AG09319 (cell line): ENCODE measurements around the gene ANKRD28.

Source experiments
- DNase-seq: peaks from one replicate; pipeline ENCODE4 v3.0.0-alpha.2; 2010; ENCODE audit warnings: low read depth; ENCODE audit errors: extremely low read depth
- TF ChIP-seq, protein P1 (sequence below): IDR thresholded peaks from 2 replicates; pipeline ENCODE4 v1.5.1; 2011; ENCODE audit warnings: low read depth, mild to moderate bottlenecking, inconsistent platforms, low read length, moderate library complexity

Gene ANKRD28

DNA sequence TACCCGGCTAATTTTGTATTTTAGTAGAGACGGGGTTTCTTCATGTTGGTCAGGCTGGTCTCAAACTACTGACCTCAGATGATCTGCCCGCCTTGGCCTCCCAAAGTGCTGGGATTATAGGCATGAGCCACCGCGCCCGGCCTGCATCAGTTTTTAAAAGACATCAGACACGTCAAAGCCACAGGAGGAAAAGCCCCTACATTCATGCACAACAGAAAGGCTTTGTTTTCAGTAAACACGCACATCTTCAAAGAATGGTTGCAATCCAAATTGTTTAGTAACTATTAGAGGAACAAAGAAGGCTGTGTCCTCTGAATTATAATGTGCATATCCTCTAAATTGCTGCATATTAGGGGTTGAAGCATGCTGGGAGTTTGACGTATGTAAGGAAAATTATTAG, 142.9 kb downstream of the ANKRD28 start:
- no peak for DNase-seq
- TF ChIP-seq, protein P1, sequence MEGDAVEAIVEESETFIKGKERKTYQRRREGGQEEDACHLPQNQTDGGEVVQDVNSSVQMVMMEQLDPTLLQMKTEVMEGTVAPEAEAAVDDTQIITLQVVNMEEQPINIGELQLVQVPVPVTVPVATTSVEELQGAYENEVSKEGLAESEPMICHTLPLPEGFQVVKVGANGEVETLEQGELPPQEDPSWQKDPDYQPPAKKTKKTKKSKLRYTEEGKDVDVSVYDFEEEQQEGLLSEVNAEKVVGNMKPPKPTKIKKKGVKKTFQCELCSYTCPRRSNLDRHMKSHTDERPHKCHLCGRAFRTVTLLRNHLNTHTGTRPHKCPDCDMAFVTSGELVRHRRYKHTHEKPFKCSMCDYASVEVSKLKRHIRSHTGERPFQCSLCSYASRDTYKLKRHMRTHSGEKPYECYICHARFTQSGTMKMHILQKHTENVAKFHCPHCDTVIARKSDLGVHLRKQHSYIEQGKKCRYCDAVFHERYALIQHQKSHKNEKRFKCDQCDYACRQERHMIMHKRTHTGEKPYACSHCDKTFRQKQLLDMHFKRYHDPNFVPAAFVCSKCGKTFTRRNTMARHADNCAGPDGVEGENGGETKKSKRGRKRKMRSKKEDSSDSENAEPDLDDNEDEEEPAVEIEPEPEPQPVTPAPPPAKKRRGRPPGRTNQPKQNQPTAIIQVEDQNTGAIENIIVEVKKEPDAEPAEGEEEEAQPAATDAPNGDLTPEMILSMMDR, result no peak

DNA sequence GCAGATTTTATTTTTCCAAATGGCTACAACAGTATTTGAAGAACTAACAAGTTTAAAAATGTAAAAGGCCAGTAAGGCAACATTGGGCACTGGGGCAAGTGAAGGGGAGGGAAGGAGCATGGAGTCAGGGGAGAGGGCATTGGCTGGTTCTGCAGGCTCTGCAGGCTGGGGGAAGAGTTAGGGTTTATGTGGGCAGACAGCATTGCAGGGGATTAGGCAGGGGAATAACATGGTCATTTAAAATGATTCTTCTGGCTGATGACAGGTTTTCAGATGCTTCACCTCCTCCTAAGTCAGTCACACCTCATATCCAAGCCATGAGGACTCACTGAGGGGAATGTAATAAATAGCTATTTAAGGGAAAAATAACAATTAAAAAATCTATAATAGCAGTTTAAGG, 143.7 kb downstream of the ANKRD28 start:
- no peak for DNase-seq
- TF ChIP-seq, protein P1, result no peak

DNA sequence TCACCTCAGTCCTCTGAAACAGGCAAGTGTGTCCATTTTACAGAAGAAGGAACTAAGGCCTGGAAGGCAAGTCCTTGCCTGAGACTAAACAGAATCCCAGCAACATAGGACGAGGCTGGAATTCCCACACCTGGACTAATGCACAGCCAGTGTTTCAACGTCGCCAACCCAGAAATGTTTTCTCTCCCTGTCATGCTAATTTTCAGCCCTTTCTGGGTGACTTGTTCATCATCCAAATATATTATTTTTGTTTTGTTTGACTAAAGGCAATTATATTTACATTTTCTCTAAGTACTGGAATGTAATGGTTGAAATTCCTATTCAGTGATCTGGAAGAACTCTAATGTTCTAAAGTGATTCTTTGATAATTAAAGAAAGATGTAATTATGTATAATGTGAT, 144.5 kb downstream of the ANKRD28 start:
- TF ChIP-seq, protein P1, result no peak
- DNase-seq, result no peak

DNA sequence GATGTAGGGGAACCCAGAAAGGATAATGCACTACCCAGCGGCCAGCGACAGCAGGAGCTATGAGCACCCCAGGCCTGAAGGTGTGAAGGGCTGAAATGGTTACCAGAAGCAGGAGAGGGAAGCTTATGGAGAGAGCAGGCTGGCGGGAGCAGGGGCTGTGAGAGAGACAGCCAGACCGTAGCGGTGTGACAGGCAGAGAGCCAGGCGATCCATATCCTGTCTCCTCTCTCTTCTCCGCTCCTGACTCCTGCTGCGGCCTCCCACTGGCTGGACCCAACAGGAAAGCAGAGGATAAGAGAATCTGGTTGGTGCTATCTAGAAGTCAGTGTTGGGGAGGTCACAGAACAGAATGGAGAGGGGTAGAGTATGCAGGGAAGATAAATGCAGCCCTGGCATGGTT, 146.4 kb downstream of the ANKRD28 start:
- TF ChIP-seq, protein P1, result no peak
- DNase-seq, result no peak

DNA sequence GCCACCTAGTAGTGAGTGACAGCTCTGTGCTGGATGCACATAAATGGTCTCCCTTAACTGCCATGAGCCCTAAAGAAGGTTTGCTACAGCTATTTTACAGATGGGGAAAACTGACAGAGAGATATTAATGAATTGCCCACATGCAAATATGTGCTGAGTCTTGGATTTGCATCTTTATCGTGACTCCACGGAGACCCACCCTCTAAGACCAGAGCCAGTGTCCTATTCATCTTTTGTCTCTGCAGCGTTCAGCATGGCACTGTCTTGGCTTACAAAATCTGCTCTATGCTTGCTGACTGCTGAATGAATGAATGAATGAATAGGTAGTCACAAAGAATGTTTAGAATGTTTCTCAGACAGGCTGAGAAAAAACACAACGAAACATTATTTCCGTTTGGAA, 147.9 kb downstream of the ANKRD28 start:
- no peak for DNase-seq
- TF ChIP-seq, protein P1, result no peak

DNA sequence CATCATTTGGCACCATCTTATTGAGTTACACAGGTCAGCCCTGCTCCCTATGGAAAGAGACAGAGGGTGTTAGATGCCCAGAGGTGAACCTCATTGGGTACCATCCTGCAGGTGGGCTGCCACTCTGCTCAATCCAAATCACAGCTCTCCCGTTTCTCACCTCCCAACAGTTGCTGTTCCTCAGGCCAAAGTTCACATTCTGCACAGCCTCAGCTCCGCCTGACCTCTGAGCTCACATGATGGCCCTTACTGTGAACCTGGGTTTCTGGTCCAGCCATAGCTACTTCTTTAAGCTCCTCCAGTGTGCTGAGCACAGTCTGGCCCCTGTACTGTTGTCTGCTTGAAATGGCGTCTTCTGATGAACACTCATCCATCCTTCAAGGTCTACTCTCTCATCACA, 148.4 kb downstream of the ANKRD28 start:
- TF ChIP-seq, protein P1, result no peak
- DNase-seq, result no peak

DNA sequence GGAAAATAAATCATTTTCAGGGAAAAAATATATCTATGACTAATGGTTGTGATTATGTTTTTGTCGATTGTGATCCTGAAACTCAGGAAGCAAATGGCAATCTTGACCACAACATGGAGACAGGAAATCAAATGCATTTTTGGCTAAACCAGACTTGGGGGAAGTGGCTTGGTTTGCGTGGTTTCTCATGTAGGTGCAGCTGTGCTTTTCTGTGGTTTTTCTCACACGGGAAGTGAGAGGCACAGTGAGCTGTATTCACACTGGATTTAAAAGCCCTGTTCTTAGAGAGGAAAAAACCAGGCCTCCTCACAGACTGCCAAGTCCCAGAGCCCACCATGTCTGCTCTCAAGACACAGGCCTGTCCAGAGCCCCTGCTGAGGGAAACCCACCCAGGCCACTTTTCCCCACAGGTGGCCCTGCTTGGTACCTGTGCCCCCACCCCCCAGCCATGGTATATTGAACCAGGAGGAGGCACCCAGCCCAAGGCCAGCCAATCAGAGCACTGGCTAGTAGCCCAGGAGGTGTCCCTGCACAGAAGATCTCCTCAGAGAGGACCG, 150.1 kb downstream of the ANKRD28 start:
- peak; percentile 75 for DNase-seq
- TF ChIP-seq, protein P1, result no peak
